Endothelial cell (in vitro differentiated cells): Measurements from ENCODE around the gene METTL24. TPM values are rescaled to one million over a fixed set of nuclear protein-coding genes. Genes with fewer than 3 reads are reported as not detected.

Experiments
- DNase-seq: peaks from one replicate; pipeline ENCODE4 v3.0.0; 2021; ENCODE audit warnings: low spot score
- H3K27ac Mint-ChIP-seq: one replicate; pipeline ENCODE4 v1.8.0; 2021; ENCODE audit warnings: mixed read lengths, inconsistent platforms; ENCODE audit not compliant: unreplicated experiment
- H3K27me3 Mint-ChIP-seq: one replicate; pipeline ENCODE4 v1.8.0; 2021; ENCODE audit warnings: mild to moderate bottlenecking, moderate library complexity, mixed read lengths, inconsistent platforms; ENCODE audit not compliant: unreplicated experiment
- H3K36me3 Mint-ChIP-seq: one replicate; pipeline ENCODE4 v1.8.0; 2021; ENCODE audit warnings: mild to moderate bottlenecking, low read depth, mixed read lengths, inconsistent platforms; ENCODE audit not compliant: unreplicated experiment
- H3K4me1 Mint-ChIP-seq: one replicate; pipeline ENCODE4 v1.8.0; 2021; ENCODE audit warnings: mild to moderate bottlenecking, mixed read lengths, inconsistent platforms; ENCODE audit not compliant: unreplicated experiment
- H3K4me3 Mint-ChIP-seq: one replicate; pipeline ENCODE4 v1.8.0; 2021; ENCODE audit warnings: mild to moderate bottlenecking, mixed read lengths, inconsistent platforms; ENCODE audit not compliant: unreplicated experiment
- H3K9me3 Mint-ChIP-seq: one replicate; pipeline ENCODE4 v1.8.0; 2021; ENCODE audit warnings: mixed read lengths, inconsistent platforms; ENCODE audit not compliant: unreplicated experiment
- CTCF ChIP-seq: fragments of 200-600 bp; sonication (generic); IDR thresholded peaks from one replicate; pipeline ENCODE4 v1.5.0; 2021; ENCODE audit warnings: antibody characterized with exemption; ENCODE audit not compliant: unreplicated experiment
- total RNA-seq: library from RNA; stranded (reverse); fragmentation: NEBNext Ultra II Directional; extraction: Animal tissue kit (Norgen Biotek cat#: 25700); gene quantifications from one replicate; pipeline ENCODE4 v1.2.1, GENCODE V29; 2021; ENCODE audit not compliant: unreplicated experiment

METTL24 gene
- total RNA-seq, 1 donor from 2014 or later, result 6.5 TPM

GRCh38 chr6:110323258-110323657 lies 34.9 kb downstream of the METTL24 start:
- Mint-ChIP-seq H3K27me3 (peaks cover 5% of the 10 kb centered on the region), H3K9me3 (no peaks in the 10 kb centered on the region), H3K4me1 (peaks cover 19% of the 10 kb centered on the region), H3K36me3 (no peaks in the 10 kb centered on the region), H3K4me3 (no peak overlapping the region), H3K27ac (no peak overlapping the region)
- no peak for DNase-seq
- no peak for TF ChIP-seq CTCF

- Mint-ChIP-seq H3K4me1 (peaks cover 15% of the 10 kb centered on the region), H3K27me3 (peaks cover 5% of the 10 kb centered on the region), H3K27ac (no peak overlapping the region), H3K4me3 (no peak overlapping the region), H3K36me3 (no peaks in the 10 kb centered on the region), H3K9me3 (no peaks in the 10 kb centered on the region)
- no peak for TF ChIP-seq CTCF
- no peak for DNase-seq
These were observed 35.3 kb downstream of the METTL24 start for GRCh38 chr6:110322874-110323242.

GRCh38 chr6:110322151-110322873 lies 35.8 kb downstream of the METTL24 start:
- no peak for DNase-seq
- H3K27ac Mint-ChIP-seq, result no peak overlapping the region
- H3K27me3 Mint-ChIP-seq, result peaks cover 5% of the 10 kb centered on the region
- no peaks in the 10 kb centered on the region for H3K9me3 Mint-ChIP-seq
- H3K36me3 Mint-ChIP-seq, result no peaks in the 10 kb centered on the region
- no peak overlapping the region for H3K4me3 Mint-ChIP-seq
- TF ChIP-seq CTCF, result no peak
- H3K4me1 Mint-ChIP-seq, result peaks cover 15% of the 10 kb centered on the region

- no peak overlapping the region for H3K27ac Mint-ChIP-seq
- no peak for TF ChIP-seq CTCF
- peaks cover 4% of the 10 kb centered on the region for H3K27me3 Mint-ChIP-seq
- no peak overlapping the region for H3K4me3 Mint-ChIP-seq
- DNase-seq, result no peak
- H3K4me1 Mint-ChIP-seq, result peaks cover 9% of the 10 kb centered on the region
- H3K9me3 Mint-ChIP-seq, result no peaks in the 10 kb centered on the region
- no peaks in the 10 kb centered on the region for H3K36me3 Mint-ChIP-seq
These were observed 37.8 kb downstream of the METTL24 start for GRCh38 chr6:110320307-110320706.

GRCh38 chr6:110319843-110320242 lies 38.3 kb downstream of the METTL24 start:
- Mint-ChIP-seq H3K27me3 (peaks cover 4% of the 10 kb centered on the region), H3K36me3 (no peaks in the 10 kb centered on the region), H3K4me3 (no peak overlapping the region), H3K4me1 (peaks cover 9% of the 10 kb centered on the region), H3K27ac (no peak overlapping the region), H3K9me3 (no peaks in the 10 kb centered on the region)
- no peak for DNase-seq
- no peak for TF ChIP-seq CTCF
